Sigmoid colon (tissue), 7 donors: ENCODE results near the gene C3orf38. TPM values are rescaled to one million over a fixed set of nuclear protein-coding genes. Genes with fewer than 3 reads are reported as not detected.

Experiments
- DNase-seq: peaks from one replicate; pipeline ENCODE4 v3.0.0-alpha.2; 2019
- H3K27ac ChIP-seq, 4 donors: fragments of 200-600 bp; sonication (generic); one replicate each; pipeline ENCODE4 v1.5.1; 2016 to 2019; ENCODE audit warnings: mild to moderate bottlenecking in 1 of 4
- H3K27me3 ChIP-seq, 3 donors: fragments of 200-600 bp; sonication (generic); one replicate each; pipeline ENCODE4 v1.5.1; 2019; ENCODE audit warnings: mild to moderate bottlenecking in 1 of 3
- H3K36me3 ChIP-seq, 4 donors: fragments of 200-600 bp; sonication (generic); one replicate each; pipeline ENCODE4 v1.5.1; 2016 to 2019
- H3K4me1 ChIP-seq, 4 donors: fragments of 200-600 bp; sonication (generic); one replicate each; pipeline ENCODE4 v1.5.1; 2017 to 2019
- H3K4me3 ChIP-seq, 4 donors: fragments of 200-600 bp; sonication (generic); one replicate each; pipeline ENCODE4 v1.5.1; 2017 to 2019; ENCODE audit warnings: mild to moderate bottlenecking in 2 of 4, moderate library complexity in 1 of 4
- H3K9me3 ChIP-seq, 4 donors: fragments of 200-600 bp in 3 of 4; sonication (generic) in 3 of 4; one replicate each; pipeline versions ENCODE4 v1.5.1 to v1.6.1; 2013 to 2019
- EP300 ChIP-seq, 4 donors: sonication (generic); formaldehyde crosslinking; IDR thresholded peaks; one replicate each; pipeline ENCODE4 v1.6.1; 2017; ENCODE audit warnings: antibody characterized with exemption in 4 of 4
- POLR2A ChIP-seq, 2 donors: fragments of 450-650 bp; IDR thresholded peaks; one replicate each; pipeline ENCODE4 v1.6.1; 2016; ENCODE audit warnings: antibody characterized with exemption in 2 of 2, mild to moderate bottlenecking in 2 of 2, moderate library complexity in 2 of 2
- POLR2AphosphoS5 ChIP-seq, 4 donors: sonication (generic); formaldehyde crosslinking; IDR thresholded peaks; one replicate each; pipeline ENCODE4 v1.6.1; 2017; ENCODE audit warnings: antibody characterized with exemption in 4 of 4
- WGBS, 2 donors: extraction: QIAGEN DNeasy Blood & Tissue Kit; methylation state at CpG; one replicate each; pipeline ENCODE4 v1.1.7; 2013; 5-methylcytosine and 5-hydroxymethylcytosine counted together
- intact Hi-C: fragments of 100-400 bp; cut with DNase I; formaldehyde crosslinking; loops from one replicate; pipeline ENCODE4 v1.15.1; 2023
- polyA plus RNA-seq, 3 donors: library from polyadenylated mRNA; stranded (reverse); fragments of 200-250 nt; gene quantifications; one replicate each; pipeline ENCODE4 v1.2.3, GENCODE V29; 2013
- total RNA-seq, 4 donors: library from RNA; depleted of rRNA; stranded (reverse); fragments of >200 nt; gene quantifications; one replicate each; pipeline ENCODE4 v1.1.0, GENCODE V29; 2016
- TF ChIP-seq, protein P1 (sequence below), 4 experiments: fragments of 450-650 bp in 3 of 4; fragments of 200-600 bp in 1 of 4; IDR thresholded peaks; one replicate each; pipeline ENCODE4 v1.5.1; 2016 to 2019; ENCODE audit warnings: antibody characterized with exemption in 4 of 4, mild to moderate bottlenecking in 3 of 4, moderate library complexity in 2 of 4
- donor health status: healthy with polysubstance abuse.
- donor health status: Bipolar disorder and iron deficiency.
- donor health status: healthy.

The C3orf38 gene
- total RNA-seq (10 to 100 TPM; 16.6 to 19.3 (median 17.3) TPM), polyA plus RNA-seq (10 to 100 TPM in 2 of 3 donors, 1 to 10 TPM in 1; 9.1 to 19.2 (median 11.4) TPM)

DNA sequence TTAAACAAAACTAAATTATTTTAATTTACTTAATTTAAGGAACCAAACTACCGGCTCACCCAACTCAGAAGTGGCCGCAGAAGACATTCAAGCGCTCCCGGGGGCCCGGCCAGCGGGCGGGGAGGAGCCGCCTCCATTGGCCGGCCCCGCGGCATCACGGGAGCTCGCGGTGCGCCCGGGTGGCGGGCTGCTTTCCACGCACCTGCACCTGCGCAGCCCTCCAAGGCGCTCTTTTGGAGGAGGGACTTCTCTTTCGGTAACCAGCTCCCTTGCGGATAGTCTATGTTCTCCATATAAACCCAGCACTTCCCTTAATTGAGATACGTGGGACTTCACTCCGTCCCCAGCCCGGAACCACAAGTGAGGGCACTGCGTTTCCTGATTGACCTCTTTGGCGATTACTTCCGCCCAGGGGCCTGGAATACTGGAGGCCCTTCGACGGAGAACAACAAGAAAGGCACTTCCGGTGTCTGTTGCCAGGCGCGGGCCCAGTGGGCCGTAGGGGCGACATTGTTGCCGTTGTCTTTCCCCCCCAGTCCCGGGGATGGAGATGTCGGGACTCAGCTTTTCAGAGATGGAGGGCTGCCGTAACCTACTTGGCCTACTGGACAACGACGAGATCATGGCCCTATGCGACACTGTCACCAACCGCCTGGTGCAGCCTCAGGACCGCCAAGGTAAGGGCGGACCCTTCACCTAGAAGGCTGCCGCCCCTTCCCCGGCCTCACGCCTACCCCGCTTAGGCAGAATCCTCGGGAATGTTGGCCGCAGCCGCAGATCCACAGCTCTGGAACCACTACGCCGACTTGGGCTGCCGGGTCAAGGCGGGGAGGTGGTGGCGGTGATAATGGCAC, at the start of gene C3orf38:
Gene C3orf38 (plus strand): TSS at position 451 of the 854 bp plus-strand sequence. CDS start 94 bp downstream, at position 545.
- peak within 1 kb of the TSS; percentile 90 to 96 (median 94) for H3K27ac ChIP-seq
- WGBS, 2 donors = 0% methylated on average over 57 of the region's 57 CpGs
- H3K4me1 ChIP-seq = peaks cover 0 to 32% (median 24%) of the 10 kb centered on the region in 4 donors
- no peaks in the 10 kb centered on the region for H3K27me3 ChIP-seq
- peaks cover 0 to 18% (median 6%) of the 10 kb centered on the region in 4 donors for H3K36me3 ChIP-seq
- TF ChIP-seq, protein P1, sequence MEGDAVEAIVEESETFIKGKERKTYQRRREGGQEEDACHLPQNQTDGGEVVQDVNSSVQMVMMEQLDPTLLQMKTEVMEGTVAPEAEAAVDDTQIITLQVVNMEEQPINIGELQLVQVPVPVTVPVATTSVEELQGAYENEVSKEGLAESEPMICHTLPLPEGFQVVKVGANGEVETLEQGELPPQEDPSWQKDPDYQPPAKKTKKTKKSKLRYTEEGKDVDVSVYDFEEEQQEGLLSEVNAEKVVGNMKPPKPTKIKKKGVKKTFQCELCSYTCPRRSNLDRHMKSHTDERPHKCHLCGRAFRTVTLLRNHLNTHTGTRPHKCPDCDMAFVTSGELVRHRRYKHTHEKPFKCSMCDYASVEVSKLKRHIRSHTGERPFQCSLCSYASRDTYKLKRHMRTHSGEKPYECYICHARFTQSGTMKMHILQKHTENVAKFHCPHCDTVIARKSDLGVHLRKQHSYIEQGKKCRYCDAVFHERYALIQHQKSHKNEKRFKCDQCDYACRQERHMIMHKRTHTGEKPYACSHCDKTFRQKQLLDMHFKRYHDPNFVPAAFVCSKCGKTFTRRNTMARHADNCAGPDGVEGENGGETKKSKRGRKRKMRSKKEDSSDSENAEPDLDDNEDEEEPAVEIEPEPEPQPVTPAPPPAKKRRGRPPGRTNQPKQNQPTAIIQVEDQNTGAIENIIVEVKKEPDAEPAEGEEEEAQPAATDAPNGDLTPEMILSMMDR (IDR thresholded peaks at IDR 0.05) = no peak
- peak; percentile 43 to 44 for TF ChIP-seq POLR2A (IDR thresholded peaks at IDR 0.05)
- peak in 1 of 4 donors; percentile 4 for TF ChIP-seq EP300 (IDR thresholded peaks at IDR 0.05)
- peak; percentile 53 to 86 (median 78) for TF ChIP-seq POLR2AphosphoS5 (IDR thresholded peaks at IDR 0.05)
- intact Hi-C loops = loop anchor here (1.0 kb wide), 1 partner anchor 90 kb away; the partner anchor contains the start of genes CGGBP1 and ZNF654
- no peaks in the 10 kb centered on the region for H3K9me3 ChIP-seq
- DNase-seq = peak; percentile 94
- H3K4me3 ChIP-seq = peak within 1 kb of the TSS; percentile 74 to 93 (median 90)

DNA sequence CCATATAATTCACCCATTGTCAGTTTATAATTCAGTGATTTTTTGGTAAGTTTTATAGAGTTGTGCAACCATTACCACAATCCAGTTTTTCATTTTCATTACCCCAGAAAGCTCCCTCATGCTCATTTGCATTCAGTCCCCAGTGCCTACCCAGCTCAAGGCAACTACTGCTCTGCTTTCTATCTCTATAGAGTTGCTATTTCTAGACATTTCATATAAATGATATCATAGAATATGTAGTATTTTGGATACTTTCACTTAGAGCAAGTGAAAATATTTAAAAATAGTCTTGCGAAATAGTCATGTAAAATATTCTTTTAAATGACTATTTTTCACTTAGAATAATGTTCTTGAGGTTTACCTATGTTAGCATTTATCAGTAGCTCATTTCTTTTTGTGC, 48.6 kb upstream of the C3orf38 start:
- no peak for DNase-seq
- WGBS, 2 donors = 97 to 99% methylated on average over 1 of the region's 1 CpG
- intact Hi-C loops = no loop called here
- TF ChIP-seq POLR2A (IDR thresholded peaks at IDR 0.05) (no peak), EP300 (IDR thresholded peaks at IDR 0.05) (no peak), POLR2AphosphoS5 (IDR thresholded peaks at IDR 0.05) (no peak)
- TF ChIP-seq, protein P1 (IDR thresholded peaks at IDR 0.05) = no peak
- Histone ChIP-seq H3K36me3 (peaks cover 0 to 4% (median 0%) of the 10 kb centered on the region in 4 donors), H3K27ac (no peak overlapping the region), H3K27me3 (no peaks in the 10 kb centered on the region), H3K9me3 (no peaks in the 10 kb centered on the region), H3K4me3 (no peak overlapping the region), H3K4me1 (peaks cover 0 to 20% (median 5%) of the 10 kb centered on the region in 4 donors)

DNA sequence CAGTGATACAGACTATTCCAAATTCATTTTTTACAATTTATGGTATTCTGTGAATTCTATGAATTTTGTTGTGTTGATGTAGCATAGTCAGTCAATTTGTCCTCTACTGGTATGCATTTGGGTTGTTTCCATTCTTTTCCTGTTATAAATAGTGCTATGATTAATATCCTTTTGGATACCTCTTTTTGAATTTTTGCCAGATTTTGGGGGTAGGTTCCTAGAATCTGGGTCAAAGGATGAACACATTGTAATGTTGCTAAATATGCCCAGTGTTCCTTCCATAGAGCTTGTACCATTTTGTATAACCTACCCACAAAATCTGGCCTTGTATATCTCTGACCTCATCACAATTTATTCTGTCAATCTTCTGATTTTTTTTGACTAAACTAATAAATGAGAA, 44.4 kb upstream of the C3orf38 start:
- TF ChIP-seq EP300 (IDR thresholded peaks at IDR 0.05) (no peak), POLR2AphosphoS5 (IDR thresholded peaks at IDR 0.05) (no peak), POLR2A (IDR thresholded peaks at IDR 0.05) (no peak)
- TF ChIP-seq, protein P1 (IDR thresholded peaks at IDR 0.05) = no peak
- intact Hi-C loops = no loop called here
- no peak overlapping the region for H3K27ac ChIP-seq
- DNase-seq = no peak
- no peak overlapping the region for H3K4me3 ChIP-seq
- H3K4me1 ChIP-seq = peaks cover 0 to 26% (median 8%) of the 10 kb centered on the region in 4 donors
- H3K27me3 ChIP-seq = no peaks in the 10 kb centered on the region
- no peaks in the 10 kb centered on the region for H3K9me3 ChIP-seq
- no peaks in the 10 kb centered on the region for H3K36me3 ChIP-seq

DNA sequence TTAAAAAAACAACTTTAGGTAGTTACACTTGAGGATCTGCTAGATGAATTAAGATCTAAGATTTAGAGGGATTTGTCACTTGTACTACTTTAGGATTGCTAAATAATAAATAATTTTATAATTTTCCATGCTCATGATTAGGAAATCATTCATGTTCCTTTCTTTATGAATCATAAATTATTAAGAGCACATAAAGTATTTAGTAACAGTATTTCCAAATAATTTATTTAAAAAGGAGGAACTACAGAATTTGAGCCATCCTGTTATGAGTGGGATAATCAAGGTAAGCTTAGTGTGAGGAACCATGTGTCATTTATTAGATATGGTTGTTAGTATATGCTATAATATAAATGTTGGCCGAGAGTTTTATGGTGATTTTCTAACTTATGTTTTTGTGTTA, 37.5 kb upstream of the C3orf38 start:
- no peak overlapping the region for H3K27ac ChIP-seq
- peaks cover 0 to 7% (median 0%) of the 10 kb centered on the region in 4 donors for H3K36me3 ChIP-seq
- no peaks in the 10 kb centered on the region for H3K9me3 ChIP-seq
- H3K4me3 ChIP-seq = no peak overlapping the region
- intact Hi-C loops = loop anchor here (10.0 kb wide), 1 partner anchor 757 kb away; no protein-coding TSS in a partner anchor
- H3K27me3 ChIP-seq = no peaks in the 10 kb centered on the region
- DNase-seq = no peak
- 93 to 98% methylated on average over 1 of the region's 1 CpG for WGBS, 2 donors
- peaks cover 0 to 19% (median 5%) of the 10 kb centered on the region in 4 donors for H3K4me1 ChIP-seq
- TF ChIP-seq, protein P1 (IDR thresholded peaks at IDR 0.05) = no peak
- TF ChIP-seq POLR2AphosphoS5 (IDR thresholded peaks at IDR 0.05) (no peak), POLR2A (IDR thresholded peaks at IDR 0.05) (no peak), EP300 (IDR thresholded peaks at IDR 0.05) (no peak)
